Suprapubic skin (tissue), 3 donors: ENCODE measurements around the gene C11orf58.

ENCODE experiments used
- CTCF ChIP-seq, 2 donors: fragments of 200-600 bp in 1 of 2; fragments of 450-650 bp in 1 of 2; sonication (generic) in 1 of 2; IDR thresholded peaks; one replicate each; pipeline ENCODE4 v1.5.1; 2016 to 2019; ENCODE audit warnings: antibody characterized with exemption in 2 of 2, mild to moderate bottlenecking in 1 of 2, moderate library complexity in 1 of 2
- EP300 ChIP-seq: sonication (generic); formaldehyde crosslinking; IDR thresholded peaks from one replicate; pipeline ENCODE4 v1.6.1; 2017; ENCODE audit warnings: antibody characterized with exemption
- POLR2A ChIP-seq, 2 donors: fragments of 450-650 bp; IDR thresholded peaks; one replicate each; pipeline ENCODE4 v1.6.1; 2017; ENCODE audit warnings: antibody characterized with exemption in 2 of 2, mild to moderate bottlenecking in 2 of 2, moderate library complexity in 2 of 2

- TF ChIP-seq CTCF (IDR thresholded peaks at IDR 0.05) (no peak), POLR2A (IDR thresholded peaks at IDR 0.05) (no peak), EP300 (no peak)
These were observed 55.8 kb downstream of the C11orf58 start for GRCh38 chr11:16794047-16794818.
